Umbilical cord (tissue), 2 donors: ENCODE results near the gene MRFAP1L1. TPM values are rescaled to one million over a fixed set of nuclear protein-coding genes. Genes with fewer than 3 reads are reported as not detected.

ENCODE experiments used
- DNase-seq: peaks from one replicate; pipeline ENCODE4 v3.0.0-alpha.2; 2015; ENCODE audit warnings: low spot score
- total RNA-seq: library from RNA; depleted of rRNA; stranded (reverse); fragments of >200 nt; gene quantifications from one replicate; pipeline ENCODE4 v1.2.3, GENCODE V29; 2014; ENCODE audit warnings: low replicate concordance; ENCODE audit not compliant: insufficient read depth

The MRFAP1L1 gene
- total RNA-seq, 1 donor from 2014 or later, result 38.0 TPM

DNA sequence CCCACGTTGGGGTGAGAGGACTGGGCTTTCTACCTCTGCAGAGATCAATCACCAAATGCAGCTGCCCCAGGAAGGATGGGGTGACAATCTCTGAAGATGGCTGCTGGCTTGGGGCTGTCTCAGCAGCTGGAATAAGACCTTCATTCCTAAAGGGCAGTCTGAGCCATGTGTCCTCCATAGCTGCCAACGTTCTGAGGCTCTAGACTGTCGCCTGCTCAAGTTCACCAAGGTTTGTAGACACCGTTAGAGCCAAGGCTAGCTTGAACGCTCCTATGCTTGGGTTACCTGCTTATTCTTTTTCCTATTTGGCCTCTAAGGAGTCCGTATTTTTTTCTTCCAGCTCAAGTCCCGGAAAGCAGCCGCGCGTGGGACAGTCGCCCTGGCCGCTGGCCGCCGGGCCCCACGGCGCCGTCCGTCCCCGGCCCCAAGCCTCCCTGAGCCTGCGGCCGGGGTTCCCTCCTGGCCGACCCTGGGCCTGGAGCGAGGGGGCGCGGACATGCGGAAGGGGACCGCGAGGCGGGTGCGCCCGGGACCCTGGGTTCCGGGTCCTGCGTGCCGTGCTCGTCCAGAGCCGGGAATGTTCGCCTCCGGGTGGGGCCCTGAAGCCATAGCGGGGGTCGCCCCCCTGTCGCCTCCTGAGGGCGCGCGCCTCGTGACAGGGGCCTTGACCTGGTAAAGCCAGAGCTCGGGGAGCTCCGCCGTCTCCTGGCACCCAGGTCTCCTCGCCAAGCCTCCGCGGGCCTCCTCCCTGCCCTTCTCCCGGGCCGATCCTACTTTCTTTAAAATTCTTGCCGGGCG lies 45.9 kb downstream of the MRFAP1L1 start:
- DNase-seq, result no peak

- no peak for DNase-seq
Measured at GRCh38 chr4:6662591-6662990, 47.1 kb downstream of the MRFAP1L1 start.

- DNase-seq, result no peak
Measured at GRCh38 chr4:6660430-6660829, 49.2 kb downstream of the MRFAP1L1 start.

- no peak for DNase-seq
Measured at GRCh38 chr4:6659897-6660296, 49.8 kb downstream of the MRFAP1L1 start.

DNA sequence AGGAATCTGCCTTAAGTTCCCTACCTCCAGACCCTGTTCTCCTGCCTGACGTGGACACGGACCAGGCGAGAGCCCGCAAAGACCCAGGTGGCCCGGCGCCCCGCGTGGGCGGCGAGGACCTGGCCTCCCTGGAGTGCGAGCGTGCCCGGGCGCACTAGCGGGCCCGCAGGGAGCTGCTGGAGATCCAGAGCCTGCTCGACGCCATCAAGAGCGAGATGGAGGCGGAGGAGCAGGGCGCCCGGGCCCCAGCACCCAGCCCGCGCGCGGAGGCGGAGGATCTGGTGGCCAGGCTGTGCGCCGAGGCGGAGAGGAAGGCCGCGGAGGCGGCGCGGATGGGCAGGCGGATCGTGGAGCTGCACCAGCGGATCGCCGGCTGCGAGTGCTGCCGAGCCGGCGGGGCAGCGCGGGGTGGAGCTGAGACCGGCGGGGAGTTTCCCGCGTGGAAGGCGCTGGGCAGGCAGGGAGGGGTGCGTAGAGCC lies 51.0 kb downstream of the MRFAP1L1 start:
- peak; percentile 43 for DNase-seq

DNA sequence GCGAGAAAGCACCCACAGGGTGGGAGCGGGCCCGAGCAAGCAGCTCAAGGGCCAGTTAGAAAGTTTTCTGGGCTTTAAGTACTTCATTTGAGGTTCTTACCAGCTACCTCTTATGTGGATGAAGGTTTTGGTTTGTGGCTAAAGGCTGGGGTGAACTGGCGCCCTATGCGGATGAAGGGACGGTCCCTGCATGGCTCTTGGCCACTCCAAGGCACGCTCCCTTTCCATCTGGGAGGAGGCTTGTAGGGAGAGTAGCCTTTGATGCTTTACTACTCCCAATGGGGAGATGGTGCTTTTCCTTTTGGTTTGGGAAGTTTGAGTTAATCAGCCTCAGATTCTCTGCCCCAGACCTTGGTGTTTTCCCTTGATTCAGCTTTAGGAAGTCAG lies 51.5 kb downstream of the MRFAP1L1 start:
- no peak for DNase-seq

Other genes starting within 250 kb of the MRFAP1L1 start
- 2.9 TPM for gene PPP2R2C, start 237.3 kb downstream of the MRFAP1L1 start, total RNA-seq
- gene MAN2B2, start 134.7 kb downstream of the MRFAP1L1 start, total RNA-seq, result 19.0 TPM
- gene MRFAP1, start 69.2 kb downstream of the MRFAP1L1 start, total RNA-seq, result 63.6 TPM
- gene S100P, start 16.0 kb downstream of the MRFAP1L1 start, total RNA-seq, result 5.3 TPM
- gene BLOC1S4, start 6.3 kb upstream of the MRFAP1L1 start, total RNA-seq, result 17.1 TPM
- gene KIAA0232, start 72.9 kb upstream of the MRFAP1L1 start, total RNA-seq, result 27.9 TPM
- gene TBC1D14, start 200.0 kb upstream of the MRFAP1L1 start, total RNA-seq, result 35.6 TPM